Right lobe of liver (tissue), 4 donors: ENCODE data around the gene MYRIP.

Source experiments
- POLR2A ChIP-seq: fragments of 450-650 bp; IDR thresholded peaks from one replicate; pipeline ENCODE4 v1.6.1; 2017; ENCODE audit warnings: antibody characterized with exemption, mild to moderate bottlenecking
- TF ChIP-seq, protein P1 (sequence below), 4 donors: fragments of 200-600 bp in 3 of 4; fragments of 450-650 bp in 1 of 4; IDR thresholded peaks; one replicate each; pipeline versions ENCODE4 v1.5.1 to v1.8.0; 2016 to 2022; ENCODE audit warnings: antibody characterized with exemption in 4 of 4, mild to moderate bottlenecking in 2 of 4
- donor health status: DM: no; HTN: no; CAD: no.
- donor health status: DM: no; HTN: no; CAD: no.
- donor health status: DM: no; HTN: yes; CAD: no.

GRCh38 chr3:40191850-40192448 is 382.5 kb downstream of the MYRIP start:
- TF ChIP-seq, protein P1, sequence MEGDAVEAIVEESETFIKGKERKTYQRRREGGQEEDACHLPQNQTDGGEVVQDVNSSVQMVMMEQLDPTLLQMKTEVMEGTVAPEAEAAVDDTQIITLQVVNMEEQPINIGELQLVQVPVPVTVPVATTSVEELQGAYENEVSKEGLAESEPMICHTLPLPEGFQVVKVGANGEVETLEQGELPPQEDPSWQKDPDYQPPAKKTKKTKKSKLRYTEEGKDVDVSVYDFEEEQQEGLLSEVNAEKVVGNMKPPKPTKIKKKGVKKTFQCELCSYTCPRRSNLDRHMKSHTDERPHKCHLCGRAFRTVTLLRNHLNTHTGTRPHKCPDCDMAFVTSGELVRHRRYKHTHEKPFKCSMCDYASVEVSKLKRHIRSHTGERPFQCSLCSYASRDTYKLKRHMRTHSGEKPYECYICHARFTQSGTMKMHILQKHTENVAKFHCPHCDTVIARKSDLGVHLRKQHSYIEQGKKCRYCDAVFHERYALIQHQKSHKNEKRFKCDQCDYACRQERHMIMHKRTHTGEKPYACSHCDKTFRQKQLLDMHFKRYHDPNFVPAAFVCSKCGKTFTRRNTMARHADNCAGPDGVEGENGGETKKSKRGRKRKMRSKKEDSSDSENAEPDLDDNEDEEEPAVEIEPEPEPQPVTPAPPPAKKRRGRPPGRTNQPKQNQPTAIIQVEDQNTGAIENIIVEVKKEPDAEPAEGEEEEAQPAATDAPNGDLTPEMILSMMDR (IDR thresholded peaks at IDR 0.05) = peak; percentile 71 to 96 (median 94)
- TF ChIP-seq POLR2A = no peak
